GM12874 (cell line): ENCODE data around the gene ARFGAP1.

Source experiments
- CTCF ChIP-seq: IDR thresholded peaks from 2 replicates; pipeline ENCODE4 v1.5.1; 2011; ENCODE audit warnings: low read depth, mild to moderate bottlenecking, control low read depth, low read length, moderate library complexity; ENCODE audit not compliant: insufficient read depth

Gene ARFGAP1

GRCh38 chr20:63315731-63316491 lies 43.3 kb downstream of the ARFGAP1 start:
- no peak for TF ChIP-seq CTCF

GRCh38 chr20:63316502-63316921 lies 43.9 kb downstream of the ARFGAP1 start:
- TF ChIP-seq CTCF, result no peak

- TF ChIP-seq CTCF, result no peak
Measured at GRCh38 chr20:63317061-63317460, 44.4 kb downstream of the ARFGAP1 start.

- TF ChIP-seq CTCF, result no peak
Measured at GRCh38 chr20:63317601-63318291, 45.1 kb downstream of the ARFGAP1 start.

GRCh38 chr20:63318391-63319163 lies 46.0 kb downstream of the ARFGAP1 start:
- no peak for TF ChIP-seq CTCF

GRCh38 chr20:63319164-63320040 lies 46.8 kb downstream of the ARFGAP1 start:
- no peak for TF ChIP-seq CTCF
